K562 (cell line): ENCODE results near the gene PRKRIP1. TPM values are rescaled to one million over a fixed set of nuclear protein-coding genes. Genes with fewer than 3 reads are reported as not detected.
A peak's percentile ranks its signal among the peaks of the same experiment; 100 is the strongest.

Experiments
- ATAC-seq: fragments of 200-7000 bp; cut with Tn5 transposase; 3 replicates; pipeline ENCODE4 v1.9.1; 2020; ENCODE audit warnings: moderate library complexity
- BruUV-seq: library from RNA; stranded (reverse); fragments of 400-500 nt; replicated peaks from 2 replicates; lab custom pipeline; 2021; lab: Mats Ljungman, UMichigan
- CTCF ChIA-PET: fragments of 300-600 bp; formaldehyde crosslinking; extraction: SDS; loops from one replicate; lab custom pipeline; 2021; ENCODE audit warnings: low intra/inter-chr PET ratio; lab: Yijun Ruan, JAX
- POLR2A ChIA-PET: fragments of 300-600, 350-650 bp; sonication (Branson Sonifier 250); formaldehyde crosslinking; extraction: SDS; loops from one replicate; lab custom pipeline; 2021; ENCODE audit warnings: antibody characterized with exemption, inconsistent platforms; lab: Yijun Ruan, JAX
- DNase-seq, 4 experiments: peaks; one replicate each; pipeline versions ENCODE4 v3.0.0 to v3.0.0-alpha.2; 2011 to 2018; ENCODE audit warnings: low spot score in 3 of 4, mixed read lengths in 3 of 4; ENCODE audit errors: extremely low read depth in 1 of 4
- FAIRE-seq: peaks from 2 replicates; lab custom pipeline; 2011; peaks lifted over from hg19 to GRCh38; lab: Jason Lieb, UNC
- H2AFZ ChIP-seq: 2 replicates; pipeline ENCODE4 v1.6.0; 2011; ENCODE audit warnings: low read depth, low read length, control low read depth, inconsistent platforms
- H3K27ac ChIP-seq: fragments of 200-600 bp; 3 replicates; pipeline ENCODE4 v1.8.0; 2011; ENCODE audit warnings: low read depth, mild to moderate bottlenecking, control low read depth, inconsistent platforms, low read length, moderate library complexity, mixed read lengths; ENCODE audit errors: extremely low read depth
- H3K27me3 ChIP-seq, 2 experiments: fragments of 300-600 bp in 1 of 2; 2 replicates in 1 of 2; 3 replicates in 1 of 2; pipeline versions ENCODE4 v1.6.0 to v1.8.0; 2011; ENCODE audit warnings: inconsistent platforms in 2 of 2, low read length in 2 of 2, mild to moderate bottlenecking in 1 of 2, mixed read lengths in 1 of 2, moderate library complexity in 1 of 2; ENCODE audit not compliant: control insufficient read depth in 2 of 2, insufficient read depth in 2 of 2
- H3K36me3 ChIP-seq: fragments of 300-600 bp; 3 replicates; pipeline ENCODE4 v1.8.0; 2011; ENCODE audit warnings: mild to moderate bottlenecking, low read length, inconsistent platforms; ENCODE audit not compliant: control insufficient read depth, insufficient read depth
- H3K4me1 ChIP-seq, 2 experiments: fragments of 200-600 bp in 1 of 2; replicated peaks in 1 of 2; 2 replicates in 1 of 2; 3 replicates in 1 of 2; pipeline versions ENCODE4 v1.5.1 to v1.8.0; 2011; ENCODE audit warnings: inconsistent platforms in 2 of 2, low read length in 2 of 2, mild to moderate bottlenecking in 1 of 2, mixed read lengths in 1 of 2, moderate library complexity in 1 of 2; ENCODE audit not compliant: control insufficient read depth in 2 of 2, insufficient read depth in 2 of 2
- H3K4me2 ChIP-seq: 2 replicates; pipeline ENCODE4 v1.6.1; 2011; ENCODE audit warnings: low read length, control low read depth, inconsistent platforms, mixed read lengths; ENCODE audit not compliant: insufficient read depth
- H3K4me3 ChIP-seq: fragments of 200-600 bp; sonication (generic), shearing (Covaris generic); 2 replicates; pipeline ENCODE4 v1.5.1; 2016; ENCODE audit warnings: control low read depth, inconsistent platforms
- H3K79me2 ChIP-seq: fragments of 200-600 bp; 3 replicates; pipeline ENCODE4 v1.8.0; 2011; ENCODE audit warnings: low read length, inconsistent platforms; ENCODE audit not compliant: control insufficient read depth, insufficient read depth
- H3K9ac ChIP-seq, 2 experiments: 2 replicates each; pipeline versions ENCODE4 v1.6.0 to v1.6.1; 2011; ENCODE audit warnings: low read depth in 2 of 2, low read length in 2 of 2, control low read depth in 1 of 2, inconsistent platforms in 1 of 2, mild to moderate bottlenecking in 1 of 2, mixed read lengths in 1 of 2; ENCODE audit not compliant: insufficient read depth in 1 of 2
- H3K9me1 ChIP-seq: one replicate; pipeline ENCODE4 v1.6.0; 2011; ENCODE audit warnings: inconsistent platforms, mild to moderate bottlenecking, low read length, moderate library complexity; ENCODE audit not compliant: control insufficient read depth, insufficient read depth
- H3K9me3 ChIP-seq: replicated peaks from 2 replicates; pipeline ENCODE4 v1.5.1; 2011; ENCODE audit warnings: low read depth, low read length, inconsistent platforms; ENCODE audit not compliant: control insufficient read depth, insufficient read depth
- H4K20me1 ChIP-seq: replicated peaks from 2 replicates; pipeline ENCODE4 v1.6.1; 2011; ENCODE audit warnings: low read length, inconsistent platforms, mixed read lengths; ENCODE audit not compliant: control insufficient read depth, insufficient read depth
- POLR2G ChIP-seq: fragments of 200-400 bp; formaldehyde crosslinking; IDR thresholded peaks from 2 replicates; pipeline ENCODE4 v1.6.1; 2017; ENCODE audit warnings: low read depth, mild to moderate bottlenecking, antibody characterized with exemption, low read length, moderate library complexity
- ZNF280A ChIP-seq: fragments of 450-650 bp; IDR thresholded peaks from 2 replicates; pipeline ENCODE4 v1.6.1; 2018; ENCODE audit warnings: mild to moderate bottlenecking, low read depth; ENCODE audit not compliant: partially characterized antibody
- WGBS: fragments of 100-300 bp; shearing (Covaris generic); methylation state at CpG from one replicate; pipeline ENCODE4 v1.1.6; 2016; ENCODE audit warnings: low coverage, mixed read lengths; ENCODE audit not compliant: insufficient coverage; ENCODE audit errors: missing lambda C conversion rate; 5-methylcytosine and 5-hydroxymethylcytosine counted together
- in situ Hi-C: fragments of 300-500 bp; cut with MboI; formaldehyde crosslinking; loops from 4 replicates; pipeline ENCODE4 v1.15.0; 2018; ENCODE audit warnings: inconsistent platforms, mixed read lengths
- intact Hi-C: fragments of 100-400 bp; cut with micrococcal nuclease; formaldehyde crosslinking; loops from 2 replicates; pipeline ENCODE4 v1.14.2; 2022
- polyA plus RNA-seq, 8 experiments: library from polyadenylated mRNA; depleted of rRNA in 4 of 8; stranded (reverse) in 5 of 8; unstranded in 3 of 8; fragments of >200 nt; fragmentation: Nextera tagmentation in 2 of 8; fragmentation: Illumina TruSeq in 1 of 8; extraction: Ambion mirVana in 2 of 8; extraction: Trizol in 1 of 8; gene quantifications; 2 replicates each; pipeline versions ENCODE4 v1.2.1 to v1.2.3, GENCODE V29; 2011 to 2014; ENCODE audit warnings: inconsistent platforms in 1 of 8, missing spikeins in 1 of 8
- total RNA-seq, 7 experiments: library from RNA; depleted of rRNA in 6 of 7; stranded (reverse); fragments of >200 nt in 6 of 7; fragmentation: Illumina TruSeq in 2 of 7; extraction: Trizol in 2 of 7; gene quantifications; 2 replicates each; pipeline versions ENCODE4 v1.2.1 to v1.2.3, GENCODE V29; 2011 to 2021; ENCODE audit warnings: low replicate concordance in 1 of 7

PRKRIP1 gene
- total and polyA plus RNA-seq, 9 of the 15 experiments (the other 6 are each of a cell fraction or from before 2014, with no cell fraction given) = 14.9 to 52.1 (median 19.8) TPM

DNA sequence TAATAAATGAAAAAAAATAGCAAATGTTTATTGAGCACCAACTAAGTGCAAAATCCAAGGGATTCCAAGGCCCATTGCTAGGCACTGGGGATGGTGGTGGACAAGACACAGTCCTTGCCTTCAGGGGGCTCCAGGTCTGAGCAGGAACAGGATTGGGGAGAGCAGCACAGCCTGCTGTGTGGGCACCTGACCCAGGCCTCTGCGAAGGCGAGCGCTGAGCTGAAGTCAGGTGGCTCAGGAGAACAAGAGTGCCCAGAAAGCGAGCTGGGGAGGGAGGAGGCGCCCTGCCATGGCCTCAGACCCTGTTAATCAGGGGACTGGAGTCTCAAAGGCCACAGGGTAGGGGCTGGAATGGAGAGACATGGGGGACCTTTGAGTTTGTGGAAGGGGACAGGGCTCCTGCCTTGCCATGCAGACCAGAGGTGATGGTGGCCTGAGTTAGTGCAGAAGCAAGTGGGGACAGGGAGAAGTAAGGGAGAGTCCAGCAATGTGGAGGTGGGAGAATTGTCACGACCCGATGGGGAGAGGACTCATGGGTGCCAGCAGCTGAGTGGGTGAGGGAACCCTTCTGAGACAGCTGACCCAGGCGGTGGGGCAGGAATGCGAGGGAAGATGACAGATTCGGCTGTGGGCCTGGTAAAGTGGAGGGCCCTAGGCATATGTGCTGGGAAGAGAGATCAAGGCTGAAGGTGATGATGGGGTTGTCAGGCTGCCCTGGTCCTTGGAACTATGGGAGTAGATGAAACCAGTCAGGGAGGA is 33.2 kb downstream of the PRKRIP1 start:
- CTCF ChIA-PET = no interaction called here
- no peak overlapping the region for H3K27ac ChIP-seq
- no TSS peak for BruUV-seq
- H3K9me1 ChIP-seq = peaks cover 3% of the 10 kb centered on the region
- 88% methylated on average over 8 of the region's 10 CpGs for WGBS
- peaks cover 4% of the 10 kb centered on the region for H3K79me2 ChIP-seq
- H2AFZ ChIP-seq = no peak overlapping the region
- DNase-seq = peak in 1 of 4 experiments; percentile 13
- H3K9ac ChIP-seq = peak overlapping the region in 1 of 2 experiments; percentile 74; a peak in 2 of 4 replicates
- intact Hi-C loops (no loop called here), in situ Hi-C loops (no loop called here)
- no peaks in the 10 kb centered on the region for H4K20me1 ChIP-seq
- H3K9me3 ChIP-seq = no peaks in the 10 kb centered on the region
- peaks cover 15 to 56% of the 10 kb centered on the region in 2 experiments for H3K4me1 ChIP-seq
- peaks cover 34% of the 10 kb centered on the region for H3K36me3 ChIP-seq
- H3K27me3 ChIP-seq = no peaks in the 10 kb centered on the region
- POLR2A ChIA-PET = interaction anchor here (1.6 kb wide), 1 partner anchor 11 kb away, joined by 4 read pairs; no protein-coding TSS in a partner anchor
- H3K4me2 ChIP-seq = no peak overlapping the region
- no peak overlapping the region for H3K4me3 ChIP-seq
- ATAC-seq = no peak
- no peak for FAIRE-seq
- TF ChIP-seq ZNF280A (no peak), POLR2G (peak; percentile 47)
